H9 (cell line): ENCODE measurements around the gene MAPK6. TPM values are rescaled to one million over a fixed set of nuclear protein-coding genes. Genes with fewer than 3 reads are reported as not detected.

Source experiments
- DNase-seq: peaks from one replicate; pipeline ENCODE4 v3.0.0-alpha.2; 2017
- H2AFZ ChIP-seq: one replicate; pipeline ENCODE4 v1.6.1; 2013; ENCODE audit warnings: mild to moderate bottlenecking, low read length, control low read depth, moderate library complexity
- H2AK5ac ChIP-seq: 2 replicates; pipeline ENCODE4 v1.6.1; 2013; ENCODE audit warnings: low read length, control low read depth, mixed read lengths; ENCODE audit not compliant: insufficient read length
- H2BK120ac ChIP-seq: one replicate; pipeline ENCODE4 v1.6.1; 2013; ENCODE audit warnings: low read depth, mild to moderate bottlenecking, low read length, control low read depth, inconsistent platforms; ENCODE audit not compliant: poor library complexity, severe bottlenecking
- H2BK12ac ChIP-seq: 2 replicates; pipeline ENCODE4 v1.6.1; 2013; ENCODE audit warnings: low read length, control low read depth, mixed read lengths, low read depth; ENCODE audit not compliant: insufficient read length
- H2BK15ac ChIP-seq: 2 replicates; pipeline ENCODE4 v1.6.1; 2013; ENCODE audit warnings: low read depth, low read length, control low read depth
- H2BK20ac ChIP-seq: one replicate; pipeline ENCODE4 v1.6.1; 2013; ENCODE audit warnings: low read depth, mild to moderate bottlenecking, low read length, control low read depth, inconsistent platforms; ENCODE audit not compliant: poor library complexity, severe bottlenecking
- H2BK5ac ChIP-seq: 2 replicates; pipeline ENCODE4 v1.6.1; 2013; ENCODE audit warnings: low read length, control low read depth, mixed read lengths; ENCODE audit not compliant: insufficient read length
- H3K14ac ChIP-seq: 2 replicates; pipeline ENCODE4 v1.6.1; 2013; ENCODE audit warnings: low read length, control low read depth; ENCODE audit not compliant: insufficient read depth
- H3K18ac ChIP-seq: 2 replicates; pipeline ENCODE4 v1.6.1; 2013; ENCODE audit warnings: low read depth, mild to moderate bottlenecking, mixed read lengths, low read length, control low read depth; ENCODE audit not compliant: insufficient read length
- H3K23ac ChIP-seq: 2 replicates; pipeline ENCODE4 v1.6.1; 2013; ENCODE audit warnings: low read length, control low read depth, mixed read lengths, low read depth; ENCODE audit not compliant: insufficient read length
- H3K23me2 ChIP-seq: 2 replicates; pipeline ENCODE4 v1.6.1; 2013; ENCODE audit warnings: low read depth, mild to moderate bottlenecking, mixed read lengths, low read length, control low read depth; ENCODE audit not compliant: insufficient read length, poor library complexity, severe bottlenecking
- H3K27ac ChIP-seq: 2 replicates; pipeline ENCODE4 v1.5.1; 2013; ENCODE audit warnings: low read length, control low read depth, mixed read lengths, low read depth; ENCODE audit not compliant: insufficient read length
- H3K27me3 ChIP-seq: 2 replicates; pipeline ENCODE4 v1.6.1; 2013; ENCODE audit warnings: low read length, control low read depth, inconsistent platforms; ENCODE audit not compliant: insufficient read depth
- H3K4ac ChIP-seq: 2 replicates; pipeline ENCODE4 v1.6.1; 2013; ENCODE audit warnings: low read depth, mild to moderate bottlenecking, control low read depth, inconsistent platforms, low read length, moderate library complexity
- H3K4me1 ChIP-seq: 2 replicates; pipeline ENCODE4 v1.6.1; 2013; ENCODE audit warnings: low read length, control low read depth, inconsistent platforms; ENCODE audit not compliant: insufficient read depth
- H3K4me2 ChIP-seq: 2 replicates; pipeline ENCODE4 v1.6.1; 2013; ENCODE audit warnings: low read length, control low read depth, mixed read lengths; ENCODE audit not compliant: insufficient read length, insufficient read depth
- H3K56ac ChIP-seq: 2 replicates; pipeline ENCODE4 v1.6.1; 2013; ENCODE audit warnings: low read depth, mild to moderate bottlenecking, mixed read lengths, low read length, control low read depth; ENCODE audit not compliant: insufficient read length
- H3K79me1 ChIP-seq: 2 replicates; pipeline ENCODE4 v1.6.1; 2013; ENCODE audit warnings: low read depth, mild to moderate bottlenecking, moderate library complexity, low read length, control low read depth, inconsistent platforms; ENCODE audit not compliant: insufficient read depth, poor library complexity, severe bottlenecking
- H3K79me2 ChIP-seq: 2 replicates; pipeline ENCODE4 v1.6.1; 2013; ENCODE audit warnings: low read length, control low read depth, inconsistent platforms; ENCODE audit not compliant: insufficient read depth
- H3K9ac ChIP-seq: 2 replicates; pipeline ENCODE4 v1.6.1; 2013; ENCODE audit warnings: low read length, control low read depth, mixed read lengths; ENCODE audit not compliant: insufficient read length; ENCODE audit errors: extremely low read depth
- H3K9me3 ChIP-seq: one replicate; pipeline ENCODE4 v1.6.1; 2013; ENCODE audit warnings: low read depth, low read length, inconsistent platforms; ENCODE audit not compliant: control insufficient read depth
- H3T11ph ChIP-seq: one replicate; pipeline ENCODE4 v1.6.1; 2013; ENCODE audit warnings: mild to moderate bottlenecking, low read length, control low read depth, inconsistent platforms
- H4K20me1 ChIP-seq: one replicate; pipeline ENCODE4 v1.6.1; 2013; ENCODE audit not compliant: control insufficient read depth, insufficient read length, insufficient read depth
- H4K5ac ChIP-seq: 2 replicates; pipeline ENCODE4 v1.6.1; 2013; ENCODE audit warnings: low read depth, mild to moderate bottlenecking, mixed read lengths, low read length, control low read depth; ENCODE audit not compliant: insufficient read length
- H4K8ac ChIP-seq: replicated peaks from 2 replicates; pipeline ENCODE4 v1.6.1; 2013; ENCODE audit warnings: low read length, control low read depth, mixed read lengths, low read depth; ENCODE audit not compliant: insufficient read length
- H4K91ac ChIP-seq: 2 replicates; pipeline ENCODE4 v1.6.1; 2013; ENCODE audit warnings: low read depth, mild to moderate bottlenecking, moderate library complexity, mixed read lengths, low read length, control low read depth; ENCODE audit not compliant: insufficient read length
- H3K27ac Mint-ChIP-seq, 3 experiments: 2 replicates in 2 of 3; 3 replicates in 1 of 3; pipeline ENCODE4 v1.8.0; 2020 to 2021; ENCODE audit warnings: mixed read lengths in 3 of 3, mild to moderate bottlenecking in 1 of 3, moderate library complexity in 1 of 3
- H3K27me3 Mint-ChIP-seq: 2 replicates; pipeline ENCODE4 v1.8.0; 2021; ENCODE audit warnings: low read depth, mild to moderate bottlenecking, moderate library complexity, mixed read lengths
- H3K36me3 Mint-ChIP-seq, 3 experiments: 2 replicates in 2 of 3; 3 replicates in 1 of 3; pipeline ENCODE4 v1.8.0; 2020 to 2021; ENCODE audit warnings: low read depth in 3 of 3, mixed read lengths in 3 of 3; ENCODE audit not compliant: insufficient read depth in 1 of 3
- H3K4me1 Mint-ChIP-seq, 2 experiments: 2 replicates each; pipeline ENCODE4 v1.8.0; 2020; ENCODE audit warnings: mixed read lengths in 2 of 2
- H3K4me3 Mint-ChIP-seq, 2 experiments: 2 replicates in 1 of 2; 3 replicates in 1 of 2; pipeline ENCODE4 v1.8.0; 2020 to 2021; ENCODE audit warnings: mild to moderate bottlenecking in 2 of 2, mixed read lengths in 2 of 2, moderate library complexity in 1 of 2
- H3K9me3 Mint-ChIP-seq, 2 experiments: 2 replicates in 1 of 2; 3 replicates in 1 of 2; pipeline ENCODE4 v1.8.0; 2020; ENCODE audit warnings: mild to moderate bottlenecking in 2 of 2, mixed read lengths in 2 of 2, moderate library complexity in 1 of 2
- WGBS: extraction: QIAGEN DNeasy Blood & Tissue Kit; methylation state at CpG from one replicate; pipeline ENCODE4 v1.1.7; 2013; ENCODE audit warnings: missing lambda C conversion rate, low lambda C conversion rate, mixed read lengths; ENCODE audit not compliant: insufficient read length; ENCODE audit errors: extremely low coverage; 5-methylcytosine and 5-hydroxymethylcytosine counted together
- total RNA-seq: library from RNA; stranded (reverse); gene quantifications from 2 replicates; pipeline ENCODE4 v1.2.1, GENCODE V29; 2021
- TF ChIP-seq, protein P1 (sequence below): fragments of 200-600 bp; sonication (generic); conservative IDR thresholded peaks from 3 replicates; pipeline ENCODE4 v1.8.0; 2021; ENCODE audit warnings: antibody characterized with exemption, mild to moderate bottlenecking

Gene MAPK6
- total RNA-seq, 1 experiment from 2014 or later: 88.6 TPM

DNA sequence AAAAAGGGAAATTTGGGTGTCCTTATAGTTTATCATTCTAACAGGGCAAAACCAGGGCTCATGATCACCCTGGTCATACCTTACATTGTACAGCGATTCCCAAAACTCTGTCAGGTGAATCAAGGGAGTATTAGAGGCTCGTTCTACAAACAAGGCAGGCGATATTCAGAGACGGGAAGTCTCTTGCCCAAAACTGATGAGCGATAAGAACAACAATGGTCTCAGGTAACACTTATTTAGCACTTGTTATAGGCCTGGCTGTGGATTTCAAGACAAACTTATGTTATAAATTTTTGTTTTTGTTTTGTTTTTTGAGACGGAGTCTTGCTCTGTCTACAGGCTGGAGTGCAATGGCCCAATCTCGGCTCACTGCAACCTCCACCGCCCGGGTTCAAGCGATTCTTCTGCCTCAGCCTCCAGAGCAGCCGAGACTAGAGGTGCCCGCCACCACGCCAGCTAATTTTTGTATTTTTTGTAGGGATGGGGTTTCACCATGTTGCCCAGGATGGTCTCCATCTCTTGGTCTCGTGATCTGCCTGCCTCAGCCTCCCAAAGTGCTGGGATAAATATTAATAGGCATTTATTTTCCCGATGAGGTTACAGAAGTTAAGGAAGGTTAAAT, 80.7 kb downstream of the MAPK6 start:
- H3K56ac ChIP-seq: no peak overlapping the region
- H3K23ac ChIP-seq: no peak overlapping the region
- no peak overlapping the region for H3K4ac ChIP-seq
- Mint-ChIP-seq H3K4me3 (no peak overlapping the region), H3K27ac (no peak overlapping the region), H3K27me3 (no peaks in the 10 kb centered on the region), H3K9me3 (no peaks in the 10 kb centered on the region), H3K4me1 (peaks cover 0 to 3% of the 10 kb centered on the region in 2 experiments; a peak in 1 of 4 replicates), H3K36me3 (no peaks in the 10 kb centered on the region)
- no peaks in the 10 kb centered on the region for H3K23me2 ChIP-seq
- no peaks in the 10 kb centered on the region for H3K79me1 ChIP-seq
- no peak overlapping the region for H3K27ac ChIP-seq
- H3K4me2 ChIP-seq: no peak overlapping the region
- no peak overlapping the region for H4K91ac ChIP-seq
- H3K18ac ChIP-seq: no peak overlapping the region
- no peaks in the 10 kb centered on the region for H3K4me1 ChIP-seq
- DNase-seq: no peak
- H3K9me3 ChIP-seq: no peaks in the 10 kb centered on the region
- no peak overlapping the region for H4K8ac ChIP-seq
- no peak overlapping the region for H2BK15ac ChIP-seq
- no peak overlapping the region for H2BK12ac ChIP-seq
- H4K20me1 ChIP-seq: no peaks in the 10 kb centered on the region
- H3T11ph ChIP-seq: no peak overlapping the region
- H2BK5ac ChIP-seq: no peak overlapping the region
- no peak overlapping the region for H3K9ac ChIP-seq
- no peaks in the 10 kb centered on the region for H3K27me3 ChIP-seq
- WGBS: 100% methylated on average over 1 of the region's 15 CpGs
- H3K14ac ChIP-seq: no peak overlapping the region
- H3K79me2 ChIP-seq: no peaks in the 10 kb centered on the region
- H2BK120ac ChIP-seq: no peak overlapping the region
- H2BK20ac ChIP-seq: no peak overlapping the region
- TF ChIP-seq, protein P1, sequence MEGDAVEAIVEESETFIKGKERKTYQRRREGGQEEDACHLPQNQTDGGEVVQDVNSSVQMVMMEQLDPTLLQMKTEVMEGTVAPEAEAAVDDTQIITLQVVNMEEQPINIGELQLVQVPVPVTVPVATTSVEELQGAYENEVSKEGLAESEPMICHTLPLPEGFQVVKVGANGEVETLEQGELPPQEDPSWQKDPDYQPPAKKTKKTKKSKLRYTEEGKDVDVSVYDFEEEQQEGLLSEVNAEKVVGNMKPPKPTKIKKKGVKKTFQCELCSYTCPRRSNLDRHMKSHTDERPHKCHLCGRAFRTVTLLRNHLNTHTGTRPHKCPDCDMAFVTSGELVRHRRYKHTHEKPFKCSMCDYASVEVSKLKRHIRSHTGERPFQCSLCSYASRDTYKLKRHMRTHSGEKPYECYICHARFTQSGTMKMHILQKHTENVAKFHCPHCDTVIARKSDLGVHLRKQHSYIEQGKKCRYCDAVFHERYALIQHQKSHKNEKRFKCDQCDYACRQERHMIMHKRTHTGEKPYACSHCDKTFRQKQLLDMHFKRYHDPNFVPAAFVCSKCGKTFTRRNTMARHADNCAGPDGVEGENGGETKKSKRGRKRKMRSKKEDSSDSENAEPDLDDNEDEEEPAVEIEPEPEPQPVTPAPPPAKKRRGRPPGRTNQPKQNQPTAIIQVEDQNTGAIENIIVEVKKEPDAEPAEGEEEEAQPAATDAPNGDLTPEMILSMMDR: no peak
- no peak overlapping the region for H4K5ac ChIP-seq
- no peak overlapping the region for H2AFZ ChIP-seq
- no peak overlapping the region for H2AK5ac ChIP-seq
